ENCODE results near the gene NEK1.

DNA sequence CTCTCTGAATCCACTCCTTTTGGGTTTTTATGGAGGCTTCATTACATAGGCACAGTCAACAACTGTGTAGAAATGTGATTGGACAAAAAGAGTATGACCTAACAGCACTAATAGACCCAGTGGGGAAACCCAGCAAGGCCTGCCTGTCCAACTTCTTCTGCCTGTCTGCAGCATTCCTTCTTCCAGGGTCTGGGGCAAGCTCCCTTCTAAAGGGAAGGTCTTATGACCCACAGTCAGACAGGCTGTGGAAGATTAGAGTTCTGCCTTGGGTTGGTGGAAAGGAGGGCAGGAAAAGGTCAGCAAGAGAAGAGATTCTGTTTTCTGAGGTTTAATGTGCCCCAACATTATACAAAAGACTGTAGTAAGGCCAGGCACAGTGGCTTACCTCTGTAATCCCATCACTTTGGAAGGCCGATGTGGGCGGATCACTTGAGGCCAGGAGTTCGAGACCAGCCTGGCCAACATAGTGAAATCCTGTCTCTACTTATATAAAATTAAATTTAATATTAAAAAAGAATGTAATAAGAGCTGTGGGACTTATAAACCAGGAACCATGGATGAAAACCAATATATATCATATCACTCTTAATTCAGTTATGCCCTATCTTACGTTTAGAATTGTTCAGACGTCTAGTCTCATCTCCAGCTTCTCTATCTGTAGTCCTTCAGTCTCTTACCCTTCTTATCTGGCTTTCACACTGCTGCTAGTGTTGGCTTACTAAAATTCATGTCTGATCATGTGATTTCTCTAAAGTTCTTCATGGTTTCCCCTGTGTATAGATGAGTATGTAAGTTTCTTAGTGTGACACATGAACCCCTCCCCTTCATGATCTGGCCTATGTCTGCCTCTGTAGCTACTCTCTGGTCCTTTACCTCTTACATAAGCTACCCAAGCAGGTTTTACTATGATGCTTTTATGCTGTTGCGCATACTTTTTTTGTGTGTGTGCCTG, 14.2 kb upstream of the NEK1 start:
- TF ChIP-seq POLR2A (IDR thresholded peaks at IDR 0.05), result no peak
- no peak for TF ChIP-seq POLR2AphosphoS5 (IDR thresholded peaks at IDR 0.05; ENCODE audit: insufficient read depth in 1 of 2, low read depth in 1 of 2)
